Stimulated activated naive CD4-positive, alpha-beta T cell treated with Interleukin-2 at 50 U/mL for 16 hours (primary cell): ENCODE measurements around the gene TMEM213.
A peak's percentile ranks its signal among the peaks of the same experiment; 100 is the strongest.
"Not testable (repeated sequence)": the region's sequence is repeated elsewhere in the genome, so short reads cannot be mapped to it uniquely, and the experiment has no call there.

Experiments
- DNase-seq: peaks from one replicate; lab custom pipeline; 2025; lab: John Stamatoyannopoulos, UW

The TMEM213 gene

DNA sequence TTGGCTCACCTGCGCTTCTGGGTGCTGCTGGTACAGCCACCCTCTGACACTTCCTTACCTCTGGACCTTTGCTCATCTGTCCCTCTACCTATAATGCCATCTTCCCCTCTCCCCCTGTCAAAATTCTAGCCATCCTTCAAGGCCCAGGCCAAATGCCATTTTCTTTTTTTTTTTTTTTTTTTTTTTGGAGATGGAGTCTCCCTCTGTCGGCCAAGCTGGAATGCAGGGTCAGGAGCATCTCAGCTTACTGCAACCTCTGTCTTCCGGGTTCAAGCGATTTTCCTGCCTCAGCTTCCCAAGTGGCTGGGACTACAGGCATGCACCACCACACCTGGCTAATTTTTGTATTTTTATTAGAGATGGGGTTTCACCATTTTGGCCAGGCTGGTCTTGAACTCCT is 748 bp upstream of the TMEM213 start:
- not testable (repeated sequence) for DNase-seq

DNA sequence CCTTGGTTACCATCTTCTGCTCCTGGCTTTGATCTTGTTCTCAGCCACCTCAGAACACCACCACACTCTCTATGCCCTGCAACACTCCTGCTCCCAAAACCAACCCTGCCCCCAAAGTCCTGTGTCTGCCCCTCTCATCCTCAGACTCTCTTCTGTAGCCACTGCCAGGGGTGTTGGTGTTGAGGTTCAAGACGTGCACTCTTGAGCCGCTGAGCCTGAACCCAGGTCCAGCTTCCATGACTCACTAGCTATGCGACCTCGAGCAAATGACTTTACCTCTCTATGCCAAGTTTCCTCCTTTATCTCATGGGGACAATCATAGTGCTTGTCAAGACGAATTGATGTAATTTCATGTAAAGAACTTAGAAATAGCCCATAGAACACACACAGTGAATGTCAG is 1.0 kb downstream of the TMEM213 start:
- DNase-seq: no peak

DNA sequence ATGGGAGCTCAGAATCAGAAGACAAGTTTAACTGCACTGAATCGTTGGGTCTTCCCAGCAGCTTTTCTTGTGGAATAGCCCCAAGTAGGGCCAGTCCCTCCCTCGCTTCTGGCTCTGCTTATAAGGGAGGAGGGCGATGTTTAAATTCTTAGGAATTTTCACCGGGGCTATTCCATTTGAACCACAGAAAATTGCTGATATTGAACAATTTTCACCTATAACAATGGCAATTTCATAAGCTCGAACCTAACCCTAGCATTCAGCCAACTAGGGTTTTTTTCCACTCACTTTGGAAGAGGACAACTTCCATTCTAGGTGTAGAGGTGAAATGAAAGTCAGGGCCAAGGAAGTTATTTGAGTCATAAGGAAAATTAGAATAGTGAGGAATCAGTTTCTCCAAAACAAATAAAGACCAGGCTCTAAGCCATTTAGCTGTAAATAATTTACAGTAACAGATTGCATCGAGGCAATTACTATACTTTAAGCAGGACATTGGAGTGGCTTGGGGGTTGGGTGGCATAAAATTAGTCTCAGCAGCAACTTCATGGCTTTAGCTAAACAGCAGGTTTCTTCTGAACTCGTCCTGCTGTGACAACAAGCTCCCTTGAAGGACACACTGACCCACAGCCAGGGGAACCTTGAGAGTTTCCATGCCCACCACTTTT is 1.7 kb downstream of the TMEM213 start:
- no peak for DNase-seq

DNA sequence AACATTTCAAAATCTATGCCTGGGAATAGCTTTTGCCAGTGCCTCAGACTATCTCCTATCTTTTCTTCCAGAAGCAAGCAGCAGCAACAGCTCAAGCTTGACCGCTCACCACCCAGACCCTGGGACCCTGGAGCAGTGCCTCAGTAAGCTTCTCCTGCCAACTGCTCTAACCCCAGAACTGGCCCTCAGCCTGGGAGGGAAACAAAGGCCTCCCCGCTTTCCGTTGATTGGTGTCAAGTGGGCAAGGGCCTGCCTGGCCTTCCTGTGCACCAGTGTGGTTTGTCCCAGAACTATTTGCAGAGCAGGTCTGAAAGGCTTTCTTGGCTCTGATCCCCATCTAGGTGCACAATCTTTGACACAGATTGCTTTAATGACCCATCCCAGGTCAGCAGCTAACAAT is 3.5 kb downstream of the TMEM213 start:
- DNase-seq: no peak

DNA sequence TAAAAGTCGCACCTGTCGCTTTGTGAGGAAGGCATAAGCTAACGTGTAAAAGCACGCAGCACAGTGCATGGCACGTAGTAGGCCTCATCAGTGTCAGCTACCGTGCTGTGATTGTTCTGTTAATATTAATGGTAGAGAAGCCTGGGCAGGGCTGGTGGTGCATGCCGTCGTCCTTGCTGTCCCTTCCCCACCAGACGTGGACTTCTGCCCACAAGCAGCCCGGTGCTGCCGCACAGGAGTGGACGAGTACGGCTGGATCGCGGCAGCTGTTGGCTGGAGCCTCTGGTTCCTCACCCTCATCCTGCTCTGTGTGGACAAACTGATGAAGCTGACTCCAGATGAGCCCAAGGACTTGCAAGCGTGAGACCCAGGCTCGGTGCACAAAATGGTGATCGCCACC is 4.9 kb downstream of the TMEM213 start:
- DNase-seq: no peak

DNA sequence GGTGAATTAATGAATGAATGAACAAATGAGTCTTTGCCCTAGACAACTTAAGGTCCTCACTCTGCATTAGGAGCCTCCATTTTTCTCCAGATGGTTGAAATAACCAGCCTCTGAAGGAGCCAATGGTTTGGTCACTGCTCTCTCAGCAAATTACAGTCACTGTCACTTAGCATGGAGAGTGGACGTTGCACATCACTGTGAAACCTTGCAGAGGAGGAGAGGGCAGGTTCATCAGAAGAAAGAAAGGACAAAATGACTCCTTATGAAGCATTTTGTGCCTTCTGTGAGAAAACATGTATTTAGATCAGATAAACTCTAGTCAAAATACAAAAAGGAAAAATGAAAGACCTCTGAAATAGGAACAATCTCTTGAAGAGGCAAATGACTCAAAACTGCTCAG is 6.8 kb downstream of the TMEM213 start:
- DNase-seq: no peak

DNA sequence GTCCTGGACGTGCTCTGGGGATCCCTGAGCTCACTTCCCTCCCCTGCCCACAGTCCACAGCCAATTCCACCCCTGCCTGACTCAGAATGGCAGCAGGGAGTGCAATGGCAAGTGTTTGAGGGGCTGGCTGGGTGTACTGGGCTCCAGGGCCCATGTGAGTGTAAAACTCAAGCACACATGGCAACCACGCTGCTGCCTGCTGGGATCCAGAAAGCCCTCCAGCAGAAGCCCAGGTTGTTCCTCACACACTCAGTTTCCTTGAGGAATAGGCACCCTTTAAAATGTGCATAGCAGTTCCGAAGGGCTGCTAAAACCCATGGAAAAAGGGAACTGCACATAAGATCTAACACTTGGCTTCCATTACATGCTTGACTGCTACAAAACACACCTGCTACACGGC is 11.6 kb downstream of the TMEM213 start:
- no peak for DNase-seq

DNA sequence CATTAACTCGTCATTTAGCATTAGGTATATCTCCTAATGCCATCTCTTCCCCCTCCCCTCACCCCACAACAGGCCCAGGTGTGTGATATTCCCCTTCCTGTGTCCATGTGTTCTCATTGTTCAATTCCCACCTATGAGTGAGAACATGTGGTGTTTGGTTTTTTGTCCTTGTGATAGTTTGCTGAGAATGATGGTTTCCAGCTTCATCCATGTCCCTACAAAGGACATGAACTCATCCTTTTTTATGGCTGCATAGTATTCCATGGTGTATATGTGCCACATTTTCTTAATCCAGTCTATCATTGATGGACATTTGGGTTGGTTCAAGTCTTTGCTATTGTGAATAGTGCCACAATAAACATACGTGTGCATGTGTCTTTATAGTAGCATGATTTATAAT is 13.5 kb downstream of the TMEM213 start:
- not testable (repeated sequence) for DNase-seq

DNA sequence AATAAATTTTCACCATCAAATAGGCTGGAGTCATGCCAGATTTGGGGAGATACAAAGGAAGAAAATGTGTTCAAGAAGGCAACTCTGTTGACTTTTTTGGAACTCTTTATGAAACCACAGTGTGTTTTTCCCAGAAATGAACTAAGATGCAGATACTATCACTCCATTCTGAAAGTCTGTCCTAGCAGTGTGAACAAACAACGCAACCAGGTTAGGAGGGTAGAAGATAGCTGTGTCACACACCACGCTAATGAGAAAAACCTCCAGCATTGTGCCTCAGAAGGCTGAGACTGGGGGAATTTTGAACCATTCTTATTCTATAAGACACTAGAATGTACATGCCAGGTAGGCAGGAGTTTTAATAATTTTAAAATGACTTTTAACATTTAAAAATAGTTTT is 16.2 kb downstream of the TMEM213 start:
- DNase-seq: no peak

DNA sequence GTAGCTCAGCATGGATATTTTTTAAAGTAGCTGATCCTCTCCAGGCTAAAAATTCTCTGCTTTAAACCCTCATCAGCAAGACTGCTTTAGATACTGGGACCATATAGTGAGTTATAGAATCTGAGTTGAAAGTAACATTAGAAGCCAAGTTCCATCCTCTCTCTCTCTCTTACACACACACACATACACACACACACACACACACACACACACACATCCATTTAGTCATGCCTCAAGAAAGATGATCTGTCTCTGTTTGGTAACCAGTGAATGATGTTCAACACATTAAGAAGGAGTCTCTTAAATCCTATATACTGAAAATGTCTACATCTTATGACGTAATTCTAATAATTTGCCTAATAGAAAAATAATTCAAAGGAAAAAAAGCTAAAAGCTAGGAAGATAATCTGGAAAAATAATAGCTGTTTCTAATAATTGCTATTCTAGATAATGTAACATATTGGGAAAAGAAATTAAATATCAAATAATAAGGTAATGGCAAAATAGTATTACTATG is 17.1 kb downstream of the TMEM213 start:
- no peak for DNase-seq

DNA sequence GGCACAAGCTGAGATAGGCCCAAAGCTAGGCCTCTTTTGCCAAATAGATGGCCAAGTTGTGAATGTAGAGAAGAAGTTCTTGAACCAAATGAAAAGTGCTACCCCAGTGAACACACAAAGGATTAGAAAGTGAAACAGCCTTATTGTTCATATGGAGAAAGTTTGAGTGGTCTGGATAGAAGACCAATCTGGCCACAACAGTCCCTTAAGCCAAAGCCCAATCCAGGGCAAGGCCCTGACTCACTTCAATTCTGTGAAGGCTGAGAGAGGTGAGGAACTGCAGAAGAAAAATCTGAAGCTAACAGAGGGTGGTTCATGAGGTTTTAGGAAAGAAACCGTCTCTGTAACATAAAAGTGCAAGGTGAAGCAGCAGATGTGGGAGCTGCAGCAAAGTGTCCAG is 18.9 kb downstream of the TMEM213 start:
- no peak for DNase-seq

DNA sequence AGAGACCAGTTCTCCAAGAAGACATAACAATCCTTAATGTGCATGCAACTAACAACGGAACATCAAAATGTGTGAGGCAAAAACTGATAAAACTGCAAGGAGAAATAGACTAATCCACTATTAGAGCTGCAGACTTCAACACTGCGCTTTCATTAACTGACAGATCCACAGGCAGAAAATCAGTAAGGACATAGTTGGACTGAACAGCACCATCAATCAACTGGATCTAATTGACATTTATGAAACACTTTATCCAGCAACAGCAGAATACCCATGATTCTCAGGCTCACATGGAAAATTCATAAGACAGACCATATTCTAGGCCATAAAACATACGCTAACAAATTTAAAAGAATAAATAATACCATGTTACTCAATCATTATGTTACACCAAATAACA is 21.8 kb downstream of the TMEM213 start:
- DNase-seq: no peak

DNA sequence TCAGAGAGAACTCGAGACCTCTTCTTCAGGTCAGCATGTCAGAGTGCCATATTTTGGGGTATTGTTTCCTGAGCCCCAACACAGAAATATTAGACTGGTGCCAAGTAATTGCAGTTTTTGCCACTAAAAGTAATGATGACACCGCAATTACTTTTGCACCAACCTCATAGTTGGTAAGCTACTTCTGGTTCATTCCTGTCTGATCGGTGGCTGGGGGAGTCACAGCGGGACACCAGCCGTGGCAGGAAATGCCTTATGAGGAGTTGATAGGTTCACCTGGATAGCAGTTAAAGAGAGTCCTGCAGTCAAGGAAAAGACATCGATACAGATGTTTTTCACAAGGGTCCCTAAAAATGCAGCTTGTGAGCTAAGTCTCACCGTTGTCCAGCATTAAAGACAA is 24.1 kb downstream of the TMEM213 start:
- DNase-seq: no peak

DNA sequence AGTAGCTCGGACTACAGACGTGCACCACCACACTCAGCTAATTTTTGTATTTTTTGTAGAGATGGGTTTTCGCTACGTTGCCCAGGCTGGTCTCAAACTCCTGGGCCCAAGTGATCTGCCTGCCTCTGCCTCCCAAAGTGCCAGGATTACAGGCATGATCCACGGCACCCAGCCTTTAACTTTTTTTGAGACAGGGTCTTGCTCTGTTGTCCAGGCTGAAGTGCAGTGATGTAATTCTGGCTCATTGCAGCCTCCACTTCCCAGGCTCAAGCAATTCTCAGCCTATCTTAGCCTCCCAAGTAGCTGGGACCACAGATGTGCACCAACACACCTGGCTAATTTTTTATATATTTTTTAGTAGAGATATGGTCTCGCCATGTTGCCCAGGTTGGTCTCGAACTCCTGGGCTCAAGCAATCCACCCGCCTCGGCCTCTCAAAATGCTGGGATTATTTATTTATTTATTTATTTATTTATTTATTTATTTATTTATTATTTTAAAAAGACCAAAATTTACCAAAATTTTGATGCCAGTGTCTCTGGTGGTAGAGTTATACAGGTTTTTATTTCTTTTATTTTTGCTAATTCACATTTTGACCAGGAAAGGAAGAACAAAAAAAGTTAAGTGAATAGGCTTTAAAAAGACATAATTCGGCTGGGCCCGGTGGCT is 25.2 kb downstream of the TMEM213 start:
- DNase-seq: no peak

DNA sequence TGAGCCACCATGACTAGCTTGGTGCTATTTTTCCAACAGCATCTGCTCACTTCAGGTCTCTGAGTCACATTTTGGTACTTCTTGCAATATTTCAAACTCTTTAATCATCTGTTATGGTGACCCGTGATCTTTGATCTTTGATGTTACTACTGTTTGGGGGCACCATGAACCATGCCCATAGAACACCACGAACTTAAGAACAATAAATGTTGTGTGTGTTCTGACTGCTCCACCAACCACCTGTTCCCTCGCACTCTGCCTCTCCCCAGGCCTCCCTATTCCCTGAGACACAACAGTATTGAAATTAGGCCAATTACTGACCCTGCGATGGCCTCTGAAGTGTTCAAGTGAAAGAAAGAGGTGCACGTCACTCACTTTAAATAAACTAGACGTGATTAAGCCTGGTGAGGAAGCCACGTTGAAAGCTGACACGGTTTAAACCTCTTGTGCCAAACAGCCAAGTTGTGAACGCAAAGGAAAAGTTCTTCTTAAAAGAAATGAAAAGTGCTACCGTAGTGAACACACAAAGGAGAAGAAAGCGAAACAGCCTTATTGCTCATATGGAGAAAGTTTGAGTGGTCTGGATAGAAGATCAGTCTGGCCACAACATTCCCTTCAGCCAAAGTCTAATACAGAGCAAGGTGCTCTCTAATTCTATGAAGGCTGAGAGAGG is 27.4 kb downstream of the TMEM213 start:
- DNase-seq: no peak

DNA sequence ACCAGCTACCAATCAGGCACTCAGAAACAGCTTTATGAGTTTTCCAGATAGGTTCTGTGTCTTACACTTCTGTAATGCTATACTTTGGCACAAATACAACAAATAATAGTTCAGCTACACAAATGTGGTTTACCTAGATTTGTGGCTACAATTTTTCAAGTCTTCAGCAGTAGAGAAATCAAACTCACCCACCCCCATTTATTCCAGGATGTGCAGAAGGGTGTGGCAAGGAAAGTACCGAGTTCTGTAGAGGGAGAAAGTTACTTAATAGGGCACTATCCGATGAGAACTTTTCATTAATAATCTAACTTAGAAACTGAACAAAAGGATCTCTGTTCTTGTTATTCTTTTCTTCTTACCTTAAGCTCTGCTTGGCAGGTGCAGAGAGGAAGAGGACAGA is 30.5 kb downstream of the TMEM213 start:
- no peak for DNase-seq

DNA sequence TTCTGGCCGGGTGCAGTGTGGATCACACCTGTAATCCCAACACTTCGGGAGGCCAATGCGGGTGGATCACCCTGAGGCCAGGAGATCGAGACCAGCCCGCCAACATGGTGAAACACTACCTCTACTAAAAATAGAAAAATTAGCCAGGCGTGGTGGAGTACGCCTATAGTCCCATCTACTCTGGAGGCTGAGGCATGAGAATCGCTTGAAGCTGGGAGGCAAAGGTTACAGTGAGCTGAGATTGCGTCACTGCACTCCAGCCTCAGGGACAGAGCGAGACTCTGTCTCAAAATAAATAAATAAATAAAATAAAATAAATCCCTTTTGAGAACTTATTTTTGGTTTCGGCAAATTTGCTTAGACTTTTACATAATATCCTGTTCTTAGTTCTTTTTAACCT is 31.5 kb downstream of the TMEM213 start:
- DNase-seq: no peak

DNA sequence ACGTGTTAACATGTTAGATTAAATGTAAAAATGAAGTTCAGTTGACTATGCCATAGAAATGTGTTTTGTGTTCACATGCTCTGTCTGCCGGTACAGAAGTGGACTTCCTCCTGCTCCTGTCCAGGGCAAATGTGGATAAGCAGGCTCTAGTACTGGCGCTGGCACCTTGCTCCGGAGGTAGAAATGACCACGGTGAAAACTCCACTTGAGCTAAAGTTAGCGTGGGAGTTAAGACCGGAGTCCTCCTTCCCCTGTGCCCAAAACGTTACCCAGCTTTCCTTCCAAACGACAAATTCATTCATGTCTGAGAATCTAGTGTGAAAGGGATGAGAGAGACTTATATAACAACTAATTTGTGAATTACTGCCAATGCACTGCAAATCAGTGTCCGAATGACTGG is 35.2 kb downstream of the TMEM213 start:
- DNase-seq: no peak

DNA sequence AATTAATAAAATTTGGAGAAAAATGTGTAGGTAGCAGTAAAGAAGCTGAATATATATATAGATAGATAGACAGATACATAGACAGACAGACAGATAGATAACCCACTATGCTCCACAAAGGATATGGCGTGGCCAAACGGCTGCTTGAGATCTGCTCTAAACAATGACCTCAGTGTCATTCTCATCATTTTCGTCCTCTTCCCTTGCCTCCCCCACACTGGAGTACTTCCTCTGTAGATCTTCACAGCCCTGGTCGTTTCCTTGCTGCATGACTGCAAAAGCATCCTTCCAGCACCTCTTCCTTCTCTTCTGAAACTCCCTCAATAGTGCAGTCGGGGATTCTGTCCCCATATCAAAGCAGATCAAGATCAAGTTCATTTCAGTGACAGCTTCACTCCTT is 35.8 kb downstream of the TMEM213 start:
- DNase-seq: no peak

DNA sequence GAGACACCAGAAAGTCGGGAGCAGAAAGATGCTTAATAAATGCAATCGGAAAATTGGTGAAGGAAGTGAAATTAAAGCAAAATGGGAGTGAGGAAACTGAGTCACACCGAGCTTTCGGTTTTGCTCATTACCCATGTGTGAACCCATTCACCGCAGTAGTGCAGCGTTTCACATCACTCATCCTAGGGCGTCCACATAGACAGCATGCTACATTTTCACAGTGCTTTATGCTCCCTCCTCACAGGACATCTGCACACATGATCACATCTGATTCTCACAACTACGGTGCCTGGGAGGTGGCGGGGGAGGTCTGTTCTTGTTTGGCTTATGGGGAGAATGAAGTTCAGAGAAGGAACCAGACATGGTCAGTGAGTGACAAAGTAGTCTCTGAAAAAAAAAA is 36.8 kb downstream of the TMEM213 start:
- peak; percentile 15 for DNase-seq

DNA sequence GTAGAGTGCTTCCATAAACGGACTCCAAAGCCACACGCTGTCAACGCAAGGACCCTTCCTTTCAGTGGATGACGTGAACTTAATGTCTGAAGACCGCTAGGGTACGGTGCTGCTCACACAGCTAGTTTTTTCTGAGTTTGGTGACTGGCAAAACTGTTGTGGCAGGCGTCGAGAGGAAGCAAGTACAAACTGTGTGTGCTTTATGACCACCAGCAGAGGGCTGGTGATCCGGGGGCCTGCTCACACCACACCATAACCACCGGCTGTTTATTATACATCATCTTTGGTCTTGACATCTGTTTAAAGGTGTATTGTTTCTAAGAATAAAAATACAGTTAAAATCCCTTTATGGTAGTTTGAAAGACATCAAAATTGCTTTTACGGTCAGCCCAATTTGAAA is 37.3 kb downstream of the TMEM213 start:
- no peak for DNase-seq

DNA sequence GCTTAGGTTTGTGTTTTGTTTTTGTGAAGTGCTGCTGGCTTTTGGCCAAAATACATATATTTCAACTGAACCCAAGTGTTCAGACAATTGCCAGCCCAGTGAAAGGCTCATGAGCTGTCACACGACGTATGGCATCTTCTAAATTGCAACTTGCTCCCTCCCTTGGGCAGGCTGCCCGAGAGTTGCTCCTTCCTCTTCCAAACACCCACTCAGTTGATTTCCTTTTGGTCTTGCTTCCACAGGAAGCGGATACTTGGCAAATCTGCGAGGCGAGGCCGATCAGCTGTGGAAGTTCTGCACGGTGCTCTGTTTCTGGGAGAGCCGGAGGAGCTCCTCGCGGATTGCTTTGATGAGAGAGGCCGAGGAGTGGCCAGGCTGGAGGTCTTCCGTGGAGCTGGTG is 39.8 kb downstream of the TMEM213 start:
- DNase-seq: no peak

DNA sequence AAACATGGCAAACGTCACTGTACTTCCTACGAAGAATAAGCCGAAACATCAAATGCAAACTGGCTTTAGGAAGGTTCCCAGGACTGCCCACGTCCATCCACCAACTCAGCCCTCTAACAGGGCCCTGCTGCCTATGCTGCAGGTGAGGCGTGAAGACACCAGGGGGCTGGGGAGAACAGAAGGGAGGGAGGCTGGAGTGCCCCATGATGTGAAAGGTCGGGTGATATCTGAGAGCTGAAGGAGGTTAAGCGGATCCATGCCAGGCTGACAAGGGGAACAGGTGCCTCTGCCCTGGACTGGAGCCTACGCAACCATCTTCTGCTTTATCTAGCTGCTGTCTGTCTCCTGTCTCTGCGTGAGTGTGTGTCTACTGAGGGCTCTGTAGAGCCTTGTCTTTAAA is 40.4 kb downstream of the TMEM213 start:
- DNase-seq: no peak
